ENCODE results near the gene CYB5A.

DNA sequence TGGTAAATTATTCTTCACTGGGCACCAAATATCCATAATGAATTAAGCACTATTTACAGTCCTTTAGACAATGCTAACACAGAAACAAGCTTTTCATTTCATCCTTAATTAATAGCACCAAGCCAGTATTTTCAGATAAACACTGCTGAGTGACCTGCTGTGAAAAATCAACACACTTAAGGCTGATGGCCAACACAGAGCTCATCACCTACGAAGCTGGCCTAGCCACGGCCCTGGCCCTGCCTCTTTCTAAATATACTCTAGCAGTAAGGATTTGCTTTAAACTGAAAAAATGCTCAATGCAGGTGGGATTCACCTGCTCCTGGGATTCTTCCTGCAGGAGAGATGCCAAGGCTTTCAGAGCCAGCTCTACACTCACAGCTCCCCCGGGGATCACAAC is 18.4 kb downstream of the CYB5A start:
- TF ChIP-seq CTCF (IDR thresholded peaks at IDR 0.05; ENCODE audit: control extremely low read depth in 1 of 3, insufficient read depth in 1 of 3, low read depth in 1 of 3, low read length in 3 of 3) (no peak), KDM5A (IDR thresholded peaks at IDR 0.05; ENCODE audit: low read length) (no peak), EP300 (IDR thresholded peaks at IDR 0.05; ENCODE audit: borderline replicate concordance in 1 of 2, low read depth in 2 of 2, low read length in 2 of 2) (no peak), YY1 (IDR thresholded peaks at IDR 0.05; ENCODE audit: low read depth, low read length) (no peak), HDAC2 (IDR thresholded peaks at IDR 0.05; ENCODE audit: borderline replicate concordance in 1 of 2, low read depth in 2 of 2, low read length in 2 of 2) (no peak), SP1 (IDR thresholded peaks at IDR 0.05; ENCODE audit: low read depth, low read length) (no peak), TCF12 (IDR thresholded peaks at IDR 0.05; ENCODE audit: low read depth, low read length) (no peak), CBX5 (IDR thresholded peaks at IDR 0.05; ENCODE audit: low read depth, low read length) (no peak), CEBPB (IDR thresholded peaks at IDR 0.05; ENCODE audit: low read depth, low read length) (no peak), GABPA (IDR thresholded peaks at IDR 0.05; ENCODE audit: borderline replicate concordance, insufficient read depth, low read length) (no peak), RXRA (IDR thresholded peaks at IDR 0.05; ENCODE audit: insufficient read depth, low read depth, low read length) (no peak)

Data from H1 (cell line).